COLO668 (cell line): ENCODE results near the gene PCYT1A.
"Not testable (repeated sequence)": the region's sequence is repeated elsewhere in the genome, so short reads cannot be mapped to it uniquely, and the experiment has no call there.

ENCODE experiments used
- DNase-seq: peaks from one replicate; lab custom pipeline; 2025; ENCODE audit not compliant: unreplicated experiment; lab: John Stamatoyannopoulos, UW

Gene PCYT1A

DNA sequence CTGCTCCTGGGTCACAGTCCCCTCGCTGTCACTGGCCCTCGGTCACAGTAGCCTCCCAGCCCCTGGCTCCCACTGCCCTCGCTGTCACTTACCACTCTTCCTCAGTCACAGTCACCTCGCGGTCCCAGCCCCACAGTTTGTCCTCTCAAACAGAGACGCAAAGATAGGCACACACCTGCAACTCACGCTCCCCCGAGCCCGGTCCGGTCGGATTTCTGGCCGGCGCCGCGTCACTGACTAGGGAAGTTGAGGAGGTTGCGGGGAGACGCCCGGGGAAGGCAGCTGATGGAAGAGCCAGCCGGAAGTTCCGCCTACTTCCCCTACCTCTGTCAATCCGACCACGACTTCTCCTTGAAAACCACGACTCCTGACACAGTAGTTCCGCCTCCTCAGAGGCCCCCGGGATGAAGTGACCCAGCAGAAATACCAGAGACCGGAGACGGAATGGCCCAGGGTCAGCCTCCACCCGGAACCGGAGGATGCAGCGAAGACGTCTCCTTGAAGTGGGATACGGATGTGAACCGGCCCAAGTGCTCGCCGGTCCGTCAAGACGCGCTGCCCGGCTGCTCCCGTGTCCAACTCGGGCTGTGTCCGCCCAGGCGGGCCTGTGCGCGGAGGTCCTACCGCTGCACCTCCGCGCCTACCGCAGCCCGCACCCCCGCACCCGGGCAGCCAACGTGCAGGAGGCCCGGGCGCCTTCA is at the start of gene PCYT1A:
Gene PCYT1A (minus strand): TSS at position 287 of the 701 bp plus-strand sequence. CDS start 17,195 bp downstream, outside the sequence.
- peak; percentile 82 for DNase-seq

DNA sequence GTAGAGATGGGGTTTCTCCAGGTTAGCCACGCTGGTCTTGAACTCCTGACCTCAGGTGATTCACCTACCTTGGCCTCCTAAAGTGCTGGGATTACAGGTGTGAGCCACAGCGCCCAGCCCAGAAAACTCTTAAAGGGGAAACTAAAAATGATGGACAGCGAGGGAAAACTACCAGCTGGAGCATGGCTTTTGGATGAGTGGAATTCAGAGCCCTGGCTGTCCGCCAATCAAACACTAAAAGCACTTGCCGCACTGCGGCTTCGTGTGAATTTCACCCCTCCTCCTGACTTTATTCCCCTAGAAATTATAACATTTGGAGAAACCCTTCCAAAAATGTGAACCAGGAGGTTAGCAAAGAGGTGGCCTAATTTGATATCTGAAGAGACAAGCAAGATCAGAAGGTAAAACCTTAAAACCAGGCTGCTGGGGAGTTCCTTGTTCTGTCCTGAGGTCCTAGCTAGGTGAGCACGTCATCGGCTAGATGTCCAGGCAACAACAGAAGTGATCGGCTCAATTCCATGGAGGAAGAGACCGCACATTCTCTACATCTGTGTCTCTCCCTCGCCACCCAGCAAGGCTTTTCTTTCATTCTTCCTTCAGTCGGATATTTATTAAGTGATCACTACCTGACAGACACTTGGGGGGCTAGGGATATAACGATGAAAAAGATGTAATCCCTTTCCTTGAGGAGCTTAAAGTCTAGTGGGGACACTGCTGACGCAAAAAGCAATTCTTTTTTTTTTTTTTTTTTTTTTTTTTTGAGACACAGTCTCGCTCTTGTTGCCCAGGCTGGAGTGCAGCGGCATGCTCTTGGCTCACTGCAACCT is 49.0 kb upstream of the PCYT1A start:
- no peak for DNase-seq

DNA sequence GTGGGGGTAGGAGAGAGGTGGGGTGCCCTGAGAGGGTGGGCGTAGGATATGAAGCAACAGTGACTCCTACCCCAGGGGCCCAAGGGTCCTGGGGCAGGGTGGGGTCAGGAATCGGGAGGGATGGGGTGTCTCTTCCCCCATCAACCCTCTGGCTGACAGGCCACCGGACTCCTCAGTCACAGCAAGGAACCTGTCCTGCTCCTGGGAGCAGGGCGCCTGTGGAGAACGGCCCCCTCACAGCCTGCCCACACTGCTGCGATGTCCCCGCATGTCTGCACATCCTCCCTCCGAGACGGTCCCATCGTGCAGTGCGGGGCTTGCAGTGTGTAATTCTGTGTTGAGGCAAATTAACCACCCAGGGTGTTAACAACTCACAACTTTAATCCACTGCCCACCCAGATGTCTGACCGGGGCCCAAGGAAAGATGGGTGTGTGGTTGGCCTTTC is 48.0 kb upstream of the PCYT1A start:
- no peak for DNase-seq

DNA sequence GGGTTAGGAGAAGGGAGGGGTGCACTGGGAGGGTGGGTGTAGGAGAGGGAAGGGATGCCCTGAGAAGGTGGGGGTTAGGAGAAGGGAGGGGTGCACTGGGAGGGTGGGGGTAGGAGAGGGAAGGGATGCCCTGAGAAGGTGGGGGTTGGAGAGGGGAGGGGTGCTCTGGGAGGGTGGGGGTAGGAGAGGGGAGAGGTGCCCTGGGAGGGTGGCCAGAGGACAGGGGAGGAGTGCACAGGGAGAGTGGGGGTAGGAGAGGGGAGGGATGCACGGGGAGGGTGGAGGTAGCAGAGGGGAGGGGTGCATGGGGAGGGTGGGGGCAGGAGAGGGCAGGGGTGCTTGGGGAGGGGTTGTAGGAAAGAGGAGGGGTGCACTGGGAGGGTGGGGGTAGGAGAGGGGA is 47.5 kb upstream of the PCYT1A start:
- no peak for DNase-seq

DNA sequence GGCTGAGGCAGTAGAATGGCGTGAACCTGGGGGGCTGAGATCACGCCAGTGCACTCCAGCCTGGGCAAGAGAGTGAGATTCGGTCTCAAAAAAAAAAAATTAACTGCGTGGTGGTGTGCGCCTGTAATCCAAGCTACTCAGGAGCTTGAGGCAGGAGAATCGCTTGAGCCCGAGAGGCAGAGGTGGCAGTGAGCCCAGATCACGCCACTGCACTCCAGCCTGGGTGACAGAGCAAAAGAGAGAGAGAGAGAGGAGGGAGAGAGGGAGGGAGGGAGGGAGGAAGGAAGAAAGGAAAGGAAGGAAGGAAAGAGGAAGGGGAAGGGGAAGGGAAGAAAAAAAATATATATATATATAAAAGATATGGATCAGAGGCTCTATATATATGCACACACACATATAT is 44.6 kb upstream of the PCYT1A start:
- DNase-seq, result no peak

DNA sequence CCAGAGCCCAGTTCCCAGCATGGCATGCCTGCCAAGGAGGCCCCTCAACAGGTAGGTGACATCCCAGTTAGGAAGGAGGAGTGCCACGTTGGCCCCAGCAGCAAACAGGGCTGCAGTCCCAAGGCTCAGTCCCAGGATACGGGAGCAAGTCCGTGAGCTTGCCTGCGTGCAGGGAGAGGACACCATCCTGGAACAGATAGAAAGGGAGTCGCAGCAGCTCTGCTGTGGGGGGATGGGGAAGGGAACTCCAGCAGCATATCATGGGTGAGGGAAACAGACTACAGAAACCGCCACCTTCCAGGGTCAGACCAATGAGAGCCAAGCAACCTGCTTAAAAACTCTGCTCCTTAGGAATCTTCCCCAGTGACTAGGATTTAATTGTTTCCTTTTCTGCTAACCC is 39.9 kb upstream of the PCYT1A start:
- no peak for DNase-seq

DNA sequence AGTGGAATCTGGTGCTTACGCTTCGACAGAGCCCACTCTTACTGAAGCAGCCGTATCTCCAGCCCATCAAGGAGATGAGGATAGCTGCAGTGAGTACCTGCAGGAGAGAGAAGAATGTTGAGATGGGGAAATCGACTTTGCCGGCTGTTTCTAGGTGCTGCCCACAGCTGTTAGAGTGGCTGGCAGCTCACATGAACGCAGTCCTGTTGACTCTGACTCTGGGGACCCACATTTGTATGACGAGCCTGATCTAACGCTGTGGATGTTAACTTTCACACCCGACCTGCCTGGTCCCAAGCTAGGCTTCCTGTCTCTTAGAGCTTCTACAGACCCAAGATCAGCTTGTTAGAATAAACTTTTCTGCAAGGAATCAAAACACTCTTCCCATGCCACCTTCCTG is 39.4 kb upstream of the PCYT1A start:
- DNase-seq, result no peak

DNA sequence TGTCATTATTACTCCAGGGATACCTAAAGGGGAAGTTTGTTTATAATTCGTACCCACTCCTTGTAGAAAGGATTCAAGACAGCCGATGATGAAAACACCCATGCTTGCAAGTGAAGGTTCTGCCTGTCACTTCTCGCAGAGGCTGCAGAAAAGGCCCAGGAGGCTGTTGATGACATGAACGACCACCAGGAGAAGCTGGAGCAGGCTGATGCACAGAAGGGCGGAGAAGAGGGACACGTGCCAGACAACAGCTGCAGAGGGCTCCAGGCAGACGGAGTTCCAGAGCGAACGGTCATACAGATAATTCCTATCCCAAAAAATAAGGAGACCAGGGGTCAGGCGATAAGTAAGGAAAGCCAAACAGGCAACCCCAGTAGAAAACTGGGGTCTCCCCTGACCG is 36.2 kb upstream of the PCYT1A start:
- DNase-seq, result no peak

DNA sequence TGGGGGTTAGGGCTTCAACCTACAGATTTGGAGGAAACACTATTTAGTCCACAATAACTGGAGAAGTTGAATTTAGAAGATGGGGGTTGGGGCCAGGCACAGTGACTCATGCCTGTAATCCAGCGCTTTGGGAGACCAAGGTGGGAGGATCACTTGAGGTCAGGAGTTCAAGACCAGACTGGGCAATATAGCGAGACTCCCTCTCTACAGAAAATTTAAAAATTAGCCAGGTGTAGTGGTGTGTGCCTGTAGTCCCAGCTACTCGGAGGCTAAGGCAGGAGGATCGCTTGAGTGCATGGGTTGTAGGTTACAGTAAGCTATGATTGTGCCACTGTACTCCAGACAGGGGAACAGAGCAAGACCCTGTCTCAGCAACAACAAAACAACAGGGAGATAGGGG is 35.5 kb upstream of the PCYT1A start:
- DNase-seq, result no peak

DNA sequence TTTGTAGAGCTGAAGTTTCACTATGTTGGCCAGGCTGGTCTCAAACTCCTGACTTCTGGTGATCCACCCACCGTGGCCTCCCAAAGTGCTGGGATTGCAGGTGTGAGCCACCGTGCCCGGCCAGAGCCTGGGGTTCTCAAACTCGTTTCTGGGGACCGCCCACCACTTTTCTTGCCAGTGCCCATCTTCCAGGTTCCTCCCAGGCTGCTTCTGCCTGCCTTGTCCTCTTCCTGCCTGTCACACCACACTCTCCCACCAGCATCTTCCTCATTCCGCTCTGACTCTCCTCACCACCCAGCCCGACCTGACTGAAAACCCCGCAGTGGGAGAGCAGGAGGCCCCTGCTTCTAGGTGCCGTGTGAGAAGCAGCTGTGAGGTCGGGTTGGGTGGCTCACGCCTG is 33.6 kb upstream of the PCYT1A start:
- no peak for DNase-seq

DNA sequence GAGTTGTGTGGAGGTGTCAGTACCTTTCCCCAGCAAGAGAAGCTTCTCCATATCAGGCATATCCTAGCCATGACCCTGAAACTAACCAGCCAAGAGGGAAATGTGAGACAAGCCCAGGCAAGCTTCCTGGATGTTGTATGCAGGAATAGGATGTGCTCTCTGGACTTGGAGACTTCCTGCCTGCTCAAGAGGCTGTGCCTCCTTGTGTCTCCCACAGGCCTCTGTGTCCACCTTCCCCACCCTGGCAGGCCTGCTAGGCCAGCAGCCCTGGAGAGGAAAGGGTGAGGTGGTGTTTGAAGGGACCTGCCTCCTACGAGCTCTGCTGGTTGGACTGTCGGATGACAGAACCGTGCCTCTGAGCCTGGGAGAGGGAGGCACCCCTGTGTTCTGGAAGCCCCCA is 32.6 kb upstream of the PCYT1A start:
- no peak for DNase-seq

DNA sequence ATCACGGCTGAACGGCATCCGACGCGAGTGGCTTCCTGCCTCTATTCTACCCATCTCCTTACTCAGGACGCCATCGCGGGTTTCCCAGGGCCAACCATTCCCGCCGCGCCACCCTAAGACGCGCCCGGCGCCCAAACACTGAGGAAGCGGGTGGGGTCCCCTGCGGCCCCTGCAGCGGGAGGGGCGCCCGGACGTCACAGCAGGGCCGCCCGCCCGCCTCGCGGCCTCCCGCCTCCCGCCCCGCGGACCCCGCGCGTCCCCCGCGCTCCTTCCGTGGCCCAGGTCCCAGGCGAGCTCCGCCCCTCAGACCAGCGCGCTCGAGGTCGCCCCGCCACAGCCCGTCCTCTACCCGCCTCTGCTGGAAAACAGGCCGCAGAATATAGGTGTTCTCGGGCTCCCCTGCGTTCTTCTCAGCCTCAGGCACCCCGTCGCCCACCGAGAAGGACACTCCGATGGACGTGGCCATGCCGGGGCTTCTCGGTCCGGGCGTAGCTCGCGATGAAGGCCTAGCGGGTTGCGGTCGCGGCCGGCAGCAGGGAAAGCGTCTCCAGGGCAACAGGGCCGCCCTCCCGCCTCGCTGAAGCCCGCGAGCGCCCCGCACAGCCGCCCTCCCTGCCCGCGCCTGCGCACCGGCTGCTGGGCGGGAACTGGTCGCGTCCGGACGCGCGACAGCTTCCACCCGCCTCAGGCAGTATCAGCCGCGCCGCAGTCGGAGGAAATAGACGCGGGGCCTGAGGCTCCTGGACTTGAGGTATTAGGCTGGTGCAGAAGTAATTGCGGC is 30.4 kb upstream of the PCYT1A start, which contains the start of gene DYNLT2B:
Gene DYNLT2B (minus strand): TSS at position 554 of the 781 bp plus-strand sequence. CDS start 88 bp downstream, at position 466.
- DNase-seq, result peak; percentile 90

DNA sequence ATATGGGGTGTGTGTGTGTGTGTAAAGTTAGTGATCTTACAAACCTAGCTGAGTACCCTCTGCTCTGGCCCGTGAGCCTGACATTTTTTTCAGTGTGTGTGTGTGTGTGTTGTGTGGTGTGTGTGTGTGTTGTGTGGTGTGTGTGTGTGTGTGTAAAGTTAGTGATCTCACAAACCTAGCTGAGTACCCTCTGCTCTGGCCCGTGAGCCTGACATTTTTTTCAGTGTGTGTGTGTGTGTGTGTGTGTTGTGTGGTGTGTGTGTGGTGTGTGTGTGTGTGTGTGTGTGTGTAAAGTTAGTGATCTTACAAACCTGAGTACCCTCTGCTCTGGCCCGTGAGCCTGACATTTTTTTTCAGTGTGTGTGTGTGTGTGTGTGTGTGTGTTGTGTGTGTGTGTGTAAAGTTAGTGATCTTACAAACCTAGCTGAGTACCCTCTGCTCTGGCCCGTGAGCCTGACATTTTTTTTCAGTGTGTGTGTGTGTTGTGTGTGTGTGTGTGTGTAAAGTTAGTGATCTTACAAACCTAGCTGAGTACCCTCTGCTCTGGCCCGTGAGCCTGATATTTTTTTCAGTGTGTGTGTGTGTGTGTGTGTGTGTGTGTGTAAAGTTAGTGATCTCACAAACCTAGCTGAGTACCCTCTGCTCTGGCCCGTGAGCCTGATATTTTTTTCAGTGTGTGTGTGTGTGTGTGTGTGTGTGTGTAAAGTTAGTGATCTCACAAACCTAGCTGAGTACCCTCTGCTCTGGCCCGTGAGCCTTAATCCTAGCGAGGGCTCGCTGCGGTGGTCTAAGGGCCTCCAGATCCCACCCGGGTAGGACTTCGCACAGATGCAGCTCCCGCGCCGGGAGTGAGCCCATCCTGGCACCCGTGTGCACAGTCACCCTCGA is 29.5 kb upstream of the PCYT1A start:
- not testable (repeated sequence) for DNase-seq

DNA sequence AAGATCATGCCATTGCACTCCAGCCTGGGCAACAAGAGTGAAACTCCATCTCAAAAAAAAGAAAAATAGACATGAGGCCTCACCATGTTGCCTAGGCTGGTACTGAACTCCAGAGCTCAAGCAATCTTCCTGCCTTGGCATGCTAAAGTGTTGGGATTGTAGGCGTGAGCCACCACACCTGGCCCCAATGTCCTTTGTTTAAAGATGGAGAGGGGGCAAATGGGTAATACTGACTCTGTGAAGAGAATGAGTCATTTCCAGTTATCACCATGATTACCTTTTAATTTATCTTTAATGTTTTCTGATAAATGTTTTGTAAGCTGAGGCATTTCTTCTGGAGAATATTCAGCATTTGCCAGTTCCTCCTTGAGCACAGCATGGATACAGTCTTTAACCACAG is 28.3 kb upstream of the PCYT1A start:
- no peak for DNase-seq

DNA sequence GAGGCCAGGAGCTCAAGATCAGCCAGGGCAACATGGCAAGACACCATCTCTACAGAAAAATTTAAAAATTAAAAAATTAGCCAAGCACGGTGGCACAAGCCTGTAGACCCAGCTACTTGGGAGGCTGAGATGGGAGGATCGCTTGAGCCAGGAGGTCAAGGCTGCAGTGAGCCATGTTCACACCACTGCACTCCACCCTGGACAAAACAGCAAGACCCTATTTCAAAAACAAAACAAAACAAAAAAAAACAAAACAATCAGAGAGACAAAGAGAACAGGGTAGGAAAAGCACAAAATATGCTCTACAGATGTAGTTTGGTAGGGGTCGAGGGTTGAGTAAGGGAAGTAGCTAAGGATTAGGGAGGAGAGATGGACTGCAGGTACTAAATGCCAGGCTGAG is 27.1 kb upstream of the PCYT1A start:
- DNase-seq, result no peak

DNA sequence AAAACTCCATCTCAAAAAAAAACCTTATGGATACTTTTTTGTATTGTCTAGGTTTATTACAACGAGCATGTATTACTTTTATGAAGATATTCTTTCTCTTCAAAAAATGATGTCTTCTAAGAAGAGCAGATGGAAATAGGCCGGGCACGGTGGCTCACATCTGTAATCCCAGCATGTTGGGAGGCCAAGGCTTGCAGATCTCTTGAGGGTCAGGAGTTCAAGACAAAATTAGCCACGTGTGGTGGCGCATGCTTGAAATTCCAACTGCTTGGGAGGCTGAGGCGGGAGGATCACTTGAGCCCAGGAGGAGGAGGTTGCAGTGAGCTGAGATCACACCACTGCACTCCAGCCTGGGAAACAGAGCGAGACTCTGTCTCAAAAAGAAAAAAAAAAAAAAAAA is 26.6 kb upstream of the PCYT1A start:
- not testable (repeated sequence) for DNase-seq

DNA sequence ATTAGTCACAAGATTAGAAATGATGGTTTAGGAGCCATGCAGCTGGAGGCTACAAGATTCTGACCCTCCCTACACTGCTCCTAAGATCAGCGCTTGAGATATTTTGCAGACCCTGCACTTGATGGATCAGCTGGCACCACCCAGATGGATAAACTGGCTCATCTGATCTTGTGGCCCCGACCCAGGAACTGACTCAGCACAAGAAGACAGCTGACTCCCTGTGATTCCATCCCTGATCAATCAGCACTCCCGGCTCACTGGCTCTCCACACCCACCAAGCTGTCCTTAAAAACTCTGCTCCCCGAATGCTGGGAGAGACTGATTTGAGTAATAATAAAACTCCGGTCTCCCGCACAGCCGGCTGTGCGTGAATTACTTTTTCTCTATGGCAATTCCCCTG is 15.4 kb upstream of the PCYT1A start:
- not testable (repeated sequence) for DNase-seq

DNA sequence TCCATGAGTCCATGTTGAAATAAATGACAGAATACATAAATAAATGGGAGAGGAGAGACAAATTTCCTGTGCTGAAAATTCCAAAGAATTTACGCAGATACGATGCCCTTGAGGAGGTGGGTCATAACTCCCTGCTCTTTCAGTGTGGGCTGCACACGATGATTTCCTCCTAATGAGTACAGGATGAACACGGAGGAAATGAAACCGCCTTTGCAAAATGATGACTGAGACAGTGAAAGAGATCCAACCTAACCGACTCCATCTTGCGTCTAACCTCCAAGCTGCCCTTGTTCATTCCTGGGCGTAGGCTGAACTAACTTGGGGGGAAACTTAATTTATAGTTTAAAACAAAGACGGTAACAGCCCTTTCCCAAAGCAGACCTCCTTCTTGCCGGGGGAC is 15.0 kb upstream of the PCYT1A start:
- DNase-seq, result not testable (repeated sequence)

DNA sequence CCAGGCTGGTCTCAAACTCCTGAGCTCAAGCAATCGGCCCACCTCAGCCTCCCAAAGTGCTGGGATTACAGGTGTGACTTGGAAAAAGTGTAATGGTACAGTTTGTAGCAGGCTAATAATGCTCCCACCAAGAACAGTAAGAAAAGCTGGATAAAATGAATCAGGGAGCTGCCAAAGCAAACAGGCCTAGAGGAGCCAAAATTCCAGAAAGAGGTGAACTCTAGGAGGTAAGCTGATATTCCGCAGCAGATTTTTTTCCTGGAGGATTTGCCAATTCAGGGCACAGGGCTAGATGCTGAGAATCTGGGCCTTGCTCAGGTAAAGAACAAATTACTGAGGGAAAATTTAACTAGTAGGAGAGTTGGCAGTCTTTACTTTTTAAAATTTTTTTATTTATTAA is 11.0 kb upstream of the PCYT1A start:
- DNase-seq, result no peak

DNA sequence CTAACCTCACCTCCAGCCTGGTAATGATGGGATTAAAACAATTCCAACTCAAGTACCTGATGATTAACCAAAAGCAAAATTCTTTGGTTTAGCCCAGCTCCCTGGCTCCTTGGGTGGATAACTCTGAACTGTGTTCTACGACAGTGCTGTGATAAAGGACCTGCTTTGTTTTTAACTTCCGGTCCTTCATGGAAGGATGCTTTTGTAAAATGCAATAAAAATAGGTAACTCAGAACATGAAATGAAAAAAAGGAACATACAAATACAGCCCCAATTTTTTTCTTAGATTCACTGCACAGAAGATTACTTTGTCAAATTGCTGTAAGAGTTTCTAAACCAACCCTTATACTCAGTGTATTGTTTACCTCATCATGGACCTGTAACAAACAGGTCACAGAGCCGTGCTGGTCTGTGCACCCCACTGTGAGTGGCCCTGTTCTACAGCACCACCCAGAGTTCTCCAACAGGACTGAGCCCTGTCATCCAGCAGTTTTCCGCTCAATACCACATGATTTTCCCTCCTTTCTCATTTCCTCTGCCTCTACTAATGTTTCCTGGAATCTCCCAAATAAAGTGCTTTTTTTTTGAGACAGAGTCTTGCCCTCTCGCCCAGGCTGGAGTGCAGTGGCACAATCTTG is 4.9 kb upstream of the PCYT1A start:
- no peak for DNase-seq
